DOHH2 (cell line): ENCODE data around the gene ANLN.

Experiments
- H3F3A ChIP-seq: fragments of 200-600 bp; sonication (generic), shearing (Covaris generic); 2 replicates; pipeline ENCODE4 v1.6.0; 2016; ENCODE audit warnings: antibody characterized with exemption, mild to moderate bottlenecking; ENCODE audit not compliant: control insufficient read depth, insufficient read depth
- H3K27ac ChIP-seq: fragments of 200-600 bp; sonication (generic); 2 replicates; pipeline ENCODE4 v1.5.1; 2014; ENCODE audit warnings: low read depth, mild to moderate bottlenecking, low read length, moderate library complexity
- H3K27me3 ChIP-seq: fragments of 200-600 bp; sonication (generic); 2 replicates; pipeline ENCODE4 v1.6.1; 2014; ENCODE audit warnings: mild to moderate bottlenecking, low read length, mixed read lengths; ENCODE audit not compliant: control insufficient read depth
- H3K36me3 ChIP-seq: fragments of 200-600 bp; sonication (generic); 2 replicates; pipeline ENCODE4 v1.6.1; 2014; ENCODE audit warnings: mild to moderate bottlenecking, low read length, moderate library complexity, mixed read lengths; ENCODE audit not compliant: control insufficient read depth
- H3K4me1 ChIP-seq: fragments of 200-600 bp; sonication (generic); 2 replicates; pipeline ENCODE4 v1.6.1; 2014; ENCODE audit warnings: mild to moderate bottlenecking, low read length, mixed read lengths; ENCODE audit not compliant: control insufficient read depth
- H3K4me2 ChIP-seq: fragments of 200-600 bp; sonication (generic); 2 replicates; pipeline ENCODE4 v1.6.0; 2014; ENCODE audit warnings: mild to moderate bottlenecking, low read length, moderate library complexity
- H3K4me3 ChIP-seq: fragments of 200-600 bp; sonication (generic); 2 replicates; pipeline ENCODE4 v1.5.1; 2014; ENCODE audit warnings: mild to moderate bottlenecking, low read length, mixed read lengths
- H3K79me2 ChIP-seq: fragments of 200-600 bp; sonication (generic); 2 replicates; pipeline ENCODE4 v1.6.1; 2014; ENCODE audit warnings: mild to moderate bottlenecking, low read length, mixed read lengths; ENCODE audit not compliant: control insufficient read depth
- H3K9me2 ChIP-seq: fragments of 200-600 bp; sonication (generic); replicated peaks from 2 replicates; pipeline ENCODE4 v1.6.1; 2014; ENCODE audit warnings: mild to moderate bottlenecking, low read length, mixed read lengths; ENCODE audit not compliant: control insufficient read depth
- H3K9me3 ChIP-seq: fragments of 200-600 bp; sonication (generic); 2 replicates; pipeline ENCODE4 v1.6.1; 2014; ENCODE audit warnings: antibody characterized with exemption, low read length, mixed read lengths; ENCODE audit not compliant: control insufficient read depth, insufficient read depth
- H4K20me1 ChIP-seq: fragments of 200-600 bp; sonication (generic); 2 replicates; pipeline ENCODE4 v1.6.0; 2014; ENCODE audit warnings: low read depth, mild to moderate bottlenecking, antibody characterized with exemption, low read length, moderate library complexity; ENCODE audit not compliant: control insufficient read depth, insufficient read depth
- EZH2phosphoT487 ChIP-seq: fragments of 200-600 bp; sonication (generic); IDR thresholded peaks from 2 replicates; pipeline ENCODE4 v1.6.1; 2017; ENCODE audit warnings: borderline replicate concordance, mild to moderate bottlenecking, antibody characterized with exemption, low read length, moderate library complexity, mixed read lengths
- TF ChIP-seq, protein P1 (sequence below): fragments of 200-600 bp; sonication (generic); IDR thresholded peaks from one replicate; pipeline ENCODE4 v1.5.1; 2014; ENCODE audit warnings: antibody characterized with exemption, mild to moderate bottlenecking, low read depth, low read length; ENCODE audit not compliant: poor library complexity, severe bottlenecking

The ANLN gene

DNA sequence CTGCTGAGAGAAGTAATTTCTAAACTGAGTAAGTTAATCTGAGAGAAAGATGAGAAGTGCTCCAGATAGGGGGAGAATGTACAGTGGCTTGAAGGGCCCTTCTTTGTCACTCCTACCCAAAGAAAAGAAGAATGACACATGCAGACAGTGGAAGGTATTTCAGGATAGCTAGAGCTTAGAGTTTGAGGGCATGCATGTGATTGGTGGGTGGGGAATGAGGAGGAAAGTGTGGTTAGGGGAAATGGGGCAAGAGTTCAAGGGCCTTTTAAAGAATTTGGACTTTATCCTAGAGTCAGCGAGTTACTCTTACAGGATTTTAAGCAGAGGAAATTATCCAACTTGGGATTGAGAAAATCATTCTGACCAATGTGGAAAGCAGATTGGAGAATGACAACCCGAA is 50.0 kb downstream of the ANLN start:
- TF ChIP-seq, protein P1, sequence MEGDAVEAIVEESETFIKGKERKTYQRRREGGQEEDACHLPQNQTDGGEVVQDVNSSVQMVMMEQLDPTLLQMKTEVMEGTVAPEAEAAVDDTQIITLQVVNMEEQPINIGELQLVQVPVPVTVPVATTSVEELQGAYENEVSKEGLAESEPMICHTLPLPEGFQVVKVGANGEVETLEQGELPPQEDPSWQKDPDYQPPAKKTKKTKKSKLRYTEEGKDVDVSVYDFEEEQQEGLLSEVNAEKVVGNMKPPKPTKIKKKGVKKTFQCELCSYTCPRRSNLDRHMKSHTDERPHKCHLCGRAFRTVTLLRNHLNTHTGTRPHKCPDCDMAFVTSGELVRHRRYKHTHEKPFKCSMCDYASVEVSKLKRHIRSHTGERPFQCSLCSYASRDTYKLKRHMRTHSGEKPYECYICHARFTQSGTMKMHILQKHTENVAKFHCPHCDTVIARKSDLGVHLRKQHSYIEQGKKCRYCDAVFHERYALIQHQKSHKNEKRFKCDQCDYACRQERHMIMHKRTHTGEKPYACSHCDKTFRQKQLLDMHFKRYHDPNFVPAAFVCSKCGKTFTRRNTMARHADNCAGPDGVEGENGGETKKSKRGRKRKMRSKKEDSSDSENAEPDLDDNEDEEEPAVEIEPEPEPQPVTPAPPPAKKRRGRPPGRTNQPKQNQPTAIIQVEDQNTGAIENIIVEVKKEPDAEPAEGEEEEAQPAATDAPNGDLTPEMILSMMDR, result no peak
- no peak for TF ChIP-seq EZH2phosphoT487
- Histone ChIP-seq H3K9me3 (no peaks in the 10 kb centered on the region), H3K4me2 (no peak overlapping the region), H3K4me3 (no peak overlapping the region), H3K9me2 (no peaks in the 10 kb centered on the region), H3K36me3 (peaks cover 82% of the 10 kb centered on the region), H3K27ac (no peak overlapping the region), H3K27me3 (no peaks in the 10 kb centered on the region), H3K79me2 (peaks cover 17% of the 10 kb centered on the region), H4K20me1 (no peaks in the 10 kb centered on the region), H3K4me1 (no peaks in the 10 kb centered on the region), H3F3A (0 out of 2 replicates have a peak, but pooled peaks cover 7% of the 10 kb centered on the region)

DNA sequence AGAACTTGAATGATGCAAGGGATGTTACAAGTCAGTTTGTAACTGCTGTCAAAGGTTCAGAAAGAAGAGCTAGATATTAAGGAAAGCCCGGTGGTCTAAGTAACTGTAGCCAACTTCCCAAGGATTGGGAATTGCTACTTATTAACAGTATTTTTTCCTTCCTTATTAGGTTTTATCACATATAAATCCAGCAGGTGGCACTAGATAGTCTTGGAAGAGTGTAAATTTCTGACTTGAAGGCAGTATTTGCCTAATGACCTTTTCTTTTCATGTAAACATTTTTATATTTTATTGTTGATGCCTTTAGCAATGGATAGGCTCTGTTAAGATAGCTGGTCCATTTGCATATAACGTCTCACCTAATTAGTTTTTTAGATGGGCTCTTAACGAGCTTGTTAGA is 51.2 kb downstream of the ANLN start:
- H3K9me2 ChIP-seq, result no peaks in the 10 kb centered on the region
- no peak overlapping the region for H3K4me3 ChIP-seq
- H3F3A ChIP-seq, result 0 out of 2 replicates have a peak, but pooled peaks cover 7% of the 10 kb centered on the region
- TF ChIP-seq EZH2phosphoT487, result no peak
- TF ChIP-seq, protein P1, result peak; percentile 65
- H3K27me3 ChIP-seq, result no peaks in the 10 kb centered on the region
- H3K4me2 ChIP-seq, result no peak overlapping the region
- no peaks in the 10 kb centered on the region for H4K20me1 ChIP-seq
- H3K4me1 ChIP-seq, result no peaks in the 10 kb centered on the region
- peaks cover 16% of the 10 kb centered on the region for H3K79me2 ChIP-seq
- peaks cover 83% of the 10 kb centered on the region for H3K36me3 ChIP-seq
- no peak overlapping the region for H3K27ac ChIP-seq
- H3K9me3 ChIP-seq, result no peaks in the 10 kb centered on the region

DNA sequence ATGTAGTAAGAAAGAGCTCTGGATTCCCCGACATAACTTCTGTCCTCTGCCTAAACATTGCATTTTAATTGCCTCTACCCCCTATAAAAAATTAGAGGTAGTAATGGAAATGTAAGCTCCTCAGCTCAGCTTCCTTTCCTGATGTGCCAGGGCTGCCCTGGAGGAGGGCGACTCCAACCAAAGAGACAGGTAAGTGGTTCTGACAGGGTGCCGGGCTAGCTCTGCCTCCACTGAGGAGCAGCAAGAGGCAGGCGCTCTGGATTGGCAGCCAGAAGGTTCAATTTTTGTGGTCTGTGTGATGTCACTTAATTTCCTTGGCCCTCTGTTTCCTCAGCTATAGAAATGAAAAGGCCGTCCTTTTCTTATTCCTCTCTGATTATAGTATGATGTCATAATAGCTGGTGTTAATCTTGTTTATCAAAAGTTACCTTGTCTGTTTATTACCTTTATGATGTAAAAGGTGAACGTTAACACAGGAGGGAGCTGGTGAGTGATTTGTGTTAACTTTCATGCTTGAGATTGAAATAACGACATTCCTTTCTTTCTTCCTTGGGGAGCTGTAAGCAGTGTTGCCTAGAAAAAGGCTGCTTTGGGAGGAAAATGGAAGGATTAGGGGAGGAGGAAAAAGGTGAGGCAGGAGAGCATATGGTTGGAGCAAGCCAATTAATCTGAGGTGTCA is 51.8 kb downstream of the ANLN start:
- Histone ChIP-seq H3K79me2 (peaks cover 13% of the 10 kb centered on the region), H3K27ac (no peak overlapping the region), H3K4me3 (no peak overlapping the region), H3K4me1 (no peaks in the 10 kb centered on the region), H3K9me3 (no peaks in the 10 kb centered on the region), H3F3A (0 out of 2 replicates have a peak, but pooled peaks cover 7% of the 10 kb centered on the region), H4K20me1 (no peaks in the 10 kb centered on the region), H3K9me2 (no peaks in the 10 kb centered on the region), H3K4me2 (no peak overlapping the region), H3K27me3 (no peaks in the 10 kb centered on the region), H3K36me3 (peaks cover 83% of the 10 kb centered on the region)
- no peak for TF ChIP-seq EZH2phosphoT487
- TF ChIP-seq, protein P1, result no peak
